Right atrium auricular region (tissue), 2 donors: ENCODE measurements around the gene RUNX3. TPM values are rescaled to one million over a fixed set of nuclear protein-coding genes. Genes with fewer than 3 reads are reported as not detected.

Experiments
- DNase-seq: peaks from one replicate; pipeline ENCODE4 v3.0.0-alpha.2; 2019; ENCODE audit warnings: low spot score
- H3K27ac ChIP-seq, 2 donors: fragments of 200-600 bp; sonication (generic); 1 replicate in 1 of 2; 2 replicates in 1 of 2; pipeline ENCODE4 v1.5.1; 2016 to 2019
- H3K27me3 ChIP-seq, 2 donors: fragments of 200-600 bp; sonication (generic); one replicate each; pipeline versions ENCODE4 v1.5.1 to v1.6.0; 2017 to 2019
- H3K36me3 ChIP-seq: fragments of 200-600 bp; sonication (generic); one replicate; pipeline ENCODE4 v1.5.1; 2016
- H3K4me1 ChIP-seq, 2 donors: fragments of 200-600 bp; sonication (generic); one replicate each; pipeline versions ENCODE4 v1.5.1 to v1.6.0; 2017 to 2019
- H3K4me3 ChIP-seq, 2 donors: fragments of 200-600 bp; sonication (generic); 1 replicate in 1 of 2; 2 replicates in 1 of 2; pipeline ENCODE4 v1.5.1; 2017 to 2019; ENCODE audit warnings: mild to moderate bottlenecking in 1 of 2, moderate library complexity in 1 of 2
- H3K9me3 ChIP-seq, 2 donors: fragments of 200-600 bp; sonication (generic); one replicate each; pipeline ENCODE4 v1.5.1; 2019
- CTCF ChIP-seq, 2 donors: fragments of 200-600 bp; sonication (generic); IDR thresholded peaks; one replicate each; pipeline ENCODE4 v1.5.1; 2019; ENCODE audit warnings: antibody characterized with exemption in 2 of 2
- total RNA-seq, 2 donors: library from RNA; depleted of rRNA; stranded (reverse); fragments of >200 nt; gene quantifications; one replicate each; pipeline ENCODE4 v1.1.0, GENCODE V29; 2016

RUNX3 gene
- total RNA-seq, 2 donors from 2014 or later: 0.48 to 2.3 TPM

GRCh38 chr1:24905979-24906720, 23.9 kb downstream of the RUNX3 start:
- TF ChIP-seq CTCF (IDR thresholded peaks at IDR 0.05): no peak
- H3K27ac ChIP-seq: no peak overlapping the region
- H3K4me1 ChIP-seq: no peaks in the 10 kb centered on the region
- H3K4me3 ChIP-seq: no peak overlapping the region
- DNase-seq: no peak
- H3K36me3 ChIP-seq: no peaks in the 10 kb centered on the region
- no peaks in the 10 kb centered on the region for H3K9me3 ChIP-seq
- no peaks in the 10 kb centered on the region for H3K27me3 ChIP-seq

DNA sequence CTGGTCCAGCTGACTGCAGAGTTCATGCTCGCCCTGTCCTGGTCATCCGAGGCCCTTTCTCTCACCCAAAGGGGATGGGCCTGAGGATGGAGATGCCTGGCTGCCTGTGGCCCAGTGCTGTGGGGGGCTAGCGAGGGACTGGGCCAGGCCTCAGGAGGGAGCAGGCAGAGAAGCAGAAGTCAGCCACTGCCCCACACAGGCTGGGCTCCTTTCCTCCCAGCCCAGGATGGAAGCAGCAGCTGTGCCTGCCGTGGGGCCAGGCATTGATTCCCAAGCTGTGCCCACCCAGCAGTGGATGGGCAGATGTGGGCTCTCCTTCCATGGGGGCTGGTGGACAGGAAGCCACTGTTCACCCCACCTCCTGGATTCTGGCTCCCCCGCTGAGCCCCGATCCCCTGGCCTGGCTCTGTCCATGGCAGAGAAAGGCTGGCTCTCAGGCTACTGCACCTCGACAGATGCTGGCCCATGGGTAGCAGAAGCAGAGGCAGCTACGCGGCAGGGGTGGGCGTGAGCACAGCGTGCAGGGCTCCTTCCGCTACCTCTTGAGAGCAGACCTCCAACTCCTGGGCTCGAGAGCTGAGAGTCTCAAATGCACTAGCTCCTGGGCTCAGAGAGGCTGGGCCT, 24.6 kb downstream of the RUNX3 start:
- H3K9me3 ChIP-seq: no peaks in the 10 kb centered on the region
- H3K4me3 ChIP-seq: no peak overlapping the region
- H3K27ac ChIP-seq: no peak overlapping the region
- DNase-seq: no peak
- H3K36me3 ChIP-seq: no peaks in the 10 kb centered on the region
- H3K27me3 ChIP-seq: no peaks in the 10 kb centered on the region
- no peaks in the 10 kb centered on the region for H3K4me1 ChIP-seq
- no peak for TF ChIP-seq CTCF (IDR thresholded peaks at IDR 0.05)

DNA sequence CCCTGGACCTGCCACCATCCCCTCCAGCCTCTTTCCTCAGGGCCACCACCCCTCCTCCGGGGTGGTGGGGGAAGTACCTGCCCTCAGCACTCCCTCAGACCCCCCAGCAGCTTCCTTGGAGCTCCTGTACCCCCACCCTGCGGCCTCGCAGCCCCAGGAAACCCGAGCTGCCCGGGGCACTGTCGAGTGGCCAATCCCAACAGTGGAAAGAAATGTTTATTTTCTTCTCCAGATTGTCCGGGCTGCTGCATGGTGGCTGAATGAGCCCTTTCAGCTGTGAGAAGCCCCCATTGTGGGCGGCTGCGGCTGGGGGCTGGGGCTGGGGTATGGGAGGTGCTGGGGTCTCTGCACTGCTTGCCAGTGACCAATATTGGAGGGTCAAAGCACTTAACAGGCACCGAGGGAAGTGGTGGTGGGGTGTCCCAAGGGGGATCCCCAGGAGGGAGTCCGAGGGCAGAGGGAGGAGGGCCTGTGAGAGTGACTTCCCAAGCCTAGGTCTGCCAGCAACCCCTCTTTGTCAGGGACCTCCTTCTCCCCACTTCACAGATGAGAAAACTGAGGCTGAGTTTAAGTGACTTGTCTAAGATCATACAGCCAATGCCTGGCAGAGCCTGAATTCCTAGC, 25.2 kb downstream of the RUNX3 start:
- DNase-seq: no peak
- H3K27ac ChIP-seq: no peak overlapping the region
- H3K4me1 ChIP-seq: no peaks in the 10 kb centered on the region
- no peaks in the 10 kb centered on the region for H3K27me3 ChIP-seq
- no peak for TF ChIP-seq CTCF (IDR thresholded peaks at IDR 0.05)
- no peaks in the 10 kb centered on the region for H3K36me3 ChIP-seq
- H3K9me3 ChIP-seq: no peaks in the 10 kb centered on the region
- H3K4me3 ChIP-seq: no peak overlapping the region

DNA sequence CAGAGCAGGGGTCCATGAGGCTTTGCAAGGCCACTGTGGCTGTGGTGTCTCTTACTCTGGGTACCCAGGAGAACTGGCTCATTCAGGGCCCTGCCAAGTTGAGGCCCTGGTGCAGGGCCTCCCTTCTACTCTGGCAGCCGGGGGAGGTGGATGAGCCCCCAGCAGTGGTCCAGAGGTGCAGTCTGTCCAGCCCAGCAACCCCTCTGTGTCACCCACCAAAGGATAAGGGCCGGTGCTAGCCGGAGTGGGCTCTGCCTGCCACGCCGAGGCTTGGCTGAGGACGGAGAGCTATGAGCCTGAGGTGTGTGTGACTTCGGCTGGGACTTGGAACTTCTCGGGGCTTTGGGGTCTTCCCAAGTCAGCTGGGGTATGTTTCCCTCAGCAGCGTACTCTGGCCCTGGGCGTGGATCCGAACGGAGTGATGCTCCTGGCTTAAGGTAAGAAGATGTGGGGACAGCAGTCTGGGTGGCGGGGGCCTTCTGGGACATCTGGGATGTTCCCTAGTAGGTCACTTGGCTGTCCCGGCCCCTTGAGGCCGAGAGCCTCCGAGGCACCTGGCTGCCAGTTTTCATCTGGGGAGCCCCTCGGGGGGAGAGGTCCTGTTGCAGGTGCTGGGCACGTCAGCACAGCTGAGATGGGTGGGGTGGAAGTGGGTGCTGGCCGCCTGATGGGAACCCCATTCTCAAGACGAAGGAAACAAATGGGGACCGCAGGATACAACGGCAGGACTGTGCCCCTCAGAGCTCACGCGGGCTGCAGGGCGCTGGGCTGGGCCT, 25.9 kb downstream of the RUNX3 start:
- no peak for TF ChIP-seq CTCF (IDR thresholded peaks at IDR 0.05)

GRCh38 chr1:24903560-24903954, 26.5 kb downstream of the RUNX3 start:
- no peaks in the 10 kb centered on the region for H3K9me3 ChIP-seq
- DNase-seq: no peak
- H3K4me3 ChIP-seq: no peak overlapping the region
- H3K27ac ChIP-seq: no peak overlapping the region
- H3K4me1 ChIP-seq: no peaks in the 10 kb centered on the region
- H3K27me3 ChIP-seq: no peaks in the 10 kb centered on the region
- H3K36me3 ChIP-seq: no peaks in the 10 kb centered on the region
- no peak for TF ChIP-seq CTCF (IDR thresholded peaks at IDR 0.05)

More for the DNA sequence above, 25.9 kb downstream of the RUNX3 start:
- H3K36me3 ChIP-seq: no peaks in the 10 kb centered on the region
- H3K27ac ChIP-seq: no peak overlapping the region
- no peaks in the 10 kb centered on the region for H3K27me3 ChIP-seq
- H3K9me3 ChIP-seq: no peaks in the 10 kb centered on the region
- no peak for DNase-seq
- no peak overlapping the region for H3K4me3 ChIP-seq
- no peaks in the 10 kb centered on the region for H3K4me1 ChIP-seq
